ENCODE data around the gene EEF2K.
A peak's percentile ranks its signal among the peaks of the same experiment; 100 is the strongest.

The EEF2K gene

GRCh38 chr16:22183335-22183734, 22.7 kb upstream of the EEF2K start:
- DNase-seq (ENCODE audit: low read depth, low spot score): no peak
- in situ Hi-C loops (cut with HindIII; ENCODE audit: low sequenced_read_pairs): no loop called here
- TF ChIP-seq CTCF (IDR thresholded peaks at IDR 0.05; ENCODE audit: low read depth, low read length): no peak
- H3K4me3 ChIP-seq (ENCODE audit: low read depth, low read length): no peak overlapping the region

GRCh38 chr16:22183901-22184614, 22.0 kb upstream of the EEF2K start:
- DNase-seq (ENCODE audit: low read depth, low spot score): no peak
- in situ Hi-C loops (cut with HindIII; ENCODE audit: low sequenced_read_pairs): no loop called here
- TF ChIP-seq CTCF (IDR thresholded peaks at IDR 0.05; ENCODE audit: low read depth, low read length): peak; percentile 30
- no peak overlapping the region for H3K4me3 ChIP-seq (ENCODE audit: low read depth, low read length)

GRCh38 chr16:22184615-22184968, 21.5 kb upstream of the EEF2K start:
- H3K4me3 ChIP-seq (ENCODE audit: low read depth, low read length): no peak overlapping the region
- in situ Hi-C loops (cut with HindIII; ENCODE audit: low sequenced_read_pairs): no loop called here
- DNase-seq (ENCODE audit: low read depth, low spot score): no peak
- TF ChIP-seq CTCF (IDR thresholded peaks at IDR 0.05; ENCODE audit: low read depth, low read length): no peak

DNA sequence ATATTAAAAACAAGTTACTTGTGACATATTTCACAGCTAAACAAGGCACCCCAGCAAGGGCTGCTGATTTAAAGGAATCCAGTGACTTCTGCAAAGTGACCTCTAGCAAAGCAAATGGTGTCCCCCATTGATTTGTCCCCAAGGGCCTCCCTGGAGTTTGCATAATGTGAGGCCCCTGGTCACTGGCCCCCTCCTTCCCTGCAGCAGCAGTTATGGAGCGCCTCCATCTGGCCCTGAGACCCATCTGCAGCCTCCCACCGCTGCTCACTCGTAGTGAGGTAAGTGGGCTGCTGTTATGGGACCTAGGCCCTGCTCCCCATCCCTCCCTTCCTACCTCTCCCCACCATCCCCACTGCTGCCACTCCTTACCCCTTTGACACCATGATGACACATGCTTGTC, 19.6 kb upstream of the EEF2K start:
- in situ Hi-C loops (cut with HindIII; ENCODE audit: low sequenced_read_pairs): no loop called here
- no peak overlapping the region for H3K4me3 ChIP-seq (ENCODE audit: low read depth, low read length)
- no peak for DNase-seq (ENCODE audit: low read depth, low spot score)
- TF ChIP-seq CTCF (IDR thresholded peaks at IDR 0.05; ENCODE audit: low read depth, low read length): peak; percentile 29

DNA sequence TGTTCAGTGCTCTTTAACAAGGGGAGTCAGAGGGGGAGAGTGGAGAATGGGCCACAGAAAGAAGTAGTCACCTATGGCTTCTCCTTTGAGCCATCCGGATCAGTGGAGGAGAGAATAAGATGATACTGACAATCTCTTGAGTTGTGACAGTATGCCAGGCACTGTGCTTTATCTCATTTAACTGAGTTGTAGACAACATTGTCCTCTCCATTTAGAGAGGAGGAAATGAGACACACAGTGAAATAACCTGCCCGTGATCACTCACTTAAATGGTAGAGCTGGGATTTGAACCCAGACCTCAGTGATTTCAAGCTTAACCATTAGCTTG, 17.8 kb upstream of the EEF2K start:
- in situ Hi-C loops (cut with HindIII; ENCODE audit: low sequenced_read_pairs): no loop called here
- DNase-seq (ENCODE audit: low read depth, low spot score): no peak
- no peak overlapping the region for H3K4me3 ChIP-seq (ENCODE audit: low read depth, low read length)
- TF ChIP-seq CTCF (IDR thresholded peaks at IDR 0.05; ENCODE audit: low read depth, low read length): no peak

DNA sequence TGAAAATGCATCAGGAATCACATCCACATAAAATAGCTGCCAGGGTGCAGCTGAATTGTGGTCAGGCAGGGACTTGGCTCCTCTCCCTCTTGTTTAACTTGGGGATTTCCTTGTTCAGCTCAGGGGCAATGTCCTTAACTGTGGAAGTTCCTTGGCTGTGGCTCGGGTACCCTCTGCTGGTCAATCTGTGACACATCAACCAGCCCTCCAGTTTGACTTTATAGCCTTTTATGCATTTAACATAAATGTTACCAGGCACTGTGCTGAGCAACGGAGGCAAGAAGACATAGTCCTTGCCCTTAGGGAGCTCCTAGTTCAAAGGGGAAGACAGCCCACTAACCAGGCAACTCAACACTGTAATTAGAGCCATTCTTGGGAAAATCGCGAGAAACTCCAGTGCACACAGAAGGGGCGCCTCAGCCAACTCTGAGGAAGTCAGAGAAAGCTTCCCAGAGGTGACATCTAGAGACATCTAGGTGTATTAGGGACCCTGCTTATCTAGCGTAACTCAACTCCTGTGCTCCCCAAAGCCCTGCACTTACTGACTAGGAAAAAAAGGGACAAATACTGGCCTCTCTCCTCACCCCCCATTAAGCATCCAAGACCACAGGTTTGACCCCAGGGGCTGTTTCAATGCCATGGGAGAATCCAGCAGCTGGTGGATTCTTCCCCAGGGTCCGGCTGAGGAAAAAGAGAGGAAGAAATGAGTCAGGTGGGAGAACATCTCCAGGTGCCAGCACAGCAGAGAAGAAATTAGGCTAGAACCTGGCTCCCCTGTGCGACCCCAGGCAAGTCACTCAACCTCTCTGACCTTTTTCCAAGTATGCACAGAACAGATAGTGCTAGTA, 17.3 kb upstream of the EEF2K start:
- TF ChIP-seq CTCF (IDR thresholded peaks at IDR 0.05; ENCODE audit: low read depth, low read length): peak; percentile 88
- DNase-seq (ENCODE audit: low read depth, low spot score): peak; percentile 91
- in situ Hi-C loops (cut with HindIII; ENCODE audit: low sequenced_read_pairs): no loop called here
- no peak overlapping the region for H3K4me3 ChIP-seq (ENCODE audit: low read depth, low read length)
